Measurements from ENCODE around the gene TENT5C.

DNA sequence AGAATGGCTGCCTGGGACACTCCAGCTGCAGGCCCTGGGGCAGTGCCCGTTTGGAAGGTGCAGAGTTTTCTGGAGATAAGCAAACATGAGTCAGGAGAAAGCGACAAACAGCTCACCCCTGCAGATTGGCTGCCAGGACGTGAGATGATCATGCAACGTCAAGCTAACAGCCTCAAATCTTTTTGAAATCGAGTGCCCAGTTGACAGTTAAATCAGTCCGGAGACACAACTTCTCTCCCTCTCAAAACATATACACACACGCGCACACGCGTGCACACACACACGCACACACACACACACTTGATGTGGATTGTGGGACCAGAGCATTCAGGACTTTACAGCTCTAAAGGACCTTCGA is 49.4 kb downstream of the TENT5C start:
- TF ChIP-seq POLR2AphosphoS5 (IDR thresholded peaks at IDR 0.05; ENCODE audit: low read depth), result no peak
- TF ChIP-seq, protein P1, sequence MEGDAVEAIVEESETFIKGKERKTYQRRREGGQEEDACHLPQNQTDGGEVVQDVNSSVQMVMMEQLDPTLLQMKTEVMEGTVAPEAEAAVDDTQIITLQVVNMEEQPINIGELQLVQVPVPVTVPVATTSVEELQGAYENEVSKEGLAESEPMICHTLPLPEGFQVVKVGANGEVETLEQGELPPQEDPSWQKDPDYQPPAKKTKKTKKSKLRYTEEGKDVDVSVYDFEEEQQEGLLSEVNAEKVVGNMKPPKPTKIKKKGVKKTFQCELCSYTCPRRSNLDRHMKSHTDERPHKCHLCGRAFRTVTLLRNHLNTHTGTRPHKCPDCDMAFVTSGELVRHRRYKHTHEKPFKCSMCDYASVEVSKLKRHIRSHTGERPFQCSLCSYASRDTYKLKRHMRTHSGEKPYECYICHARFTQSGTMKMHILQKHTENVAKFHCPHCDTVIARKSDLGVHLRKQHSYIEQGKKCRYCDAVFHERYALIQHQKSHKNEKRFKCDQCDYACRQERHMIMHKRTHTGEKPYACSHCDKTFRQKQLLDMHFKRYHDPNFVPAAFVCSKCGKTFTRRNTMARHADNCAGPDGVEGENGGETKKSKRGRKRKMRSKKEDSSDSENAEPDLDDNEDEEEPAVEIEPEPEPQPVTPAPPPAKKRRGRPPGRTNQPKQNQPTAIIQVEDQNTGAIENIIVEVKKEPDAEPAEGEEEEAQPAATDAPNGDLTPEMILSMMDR (IDR thresholded peaks at IDR 0.05; ENCODE audit: insufficient read depth, low read length), result no peak
